ENCODE data around the gene SLC36A3.

DNA sequence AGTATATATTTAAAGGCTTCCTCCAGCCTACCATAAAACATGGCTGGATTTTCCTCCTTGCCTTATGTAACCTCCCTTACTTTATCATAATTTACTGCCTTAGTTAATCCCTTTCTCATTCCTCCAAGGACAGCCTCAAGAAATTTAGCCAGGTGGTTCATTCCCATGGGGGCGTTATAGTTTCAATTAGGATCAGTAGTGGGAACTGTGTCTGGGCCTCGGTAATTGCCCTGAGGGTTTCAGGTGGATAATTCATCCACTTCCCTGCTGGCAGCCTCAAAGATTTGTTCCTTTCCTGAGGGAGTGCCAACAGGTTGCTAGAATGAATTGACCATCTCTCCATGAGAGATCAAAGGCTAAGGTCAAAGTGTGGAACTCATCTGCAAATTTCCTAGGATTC is 54.9 kb downstream of the SLC36A3 start:
- TF ChIP-seq POLR2A (IDR thresholded peaks at IDR 0.05) (no peak), CTCF (IDR thresholded peaks at IDR 0.05) (no peak), EP300 (IDR thresholded peaks at IDR 0.05) (no peak)
